ENCODE measurements around the gene KAT6B.
A peak's percentile ranks its signal among the peaks of the same experiment; 100 is the strongest.

KAT6B gene

GRCh38 chr10:75068523-75068922 lies 242.1 kb downstream of the KAT6B start:
- no peak for DNase-seq
- TF ChIP-seq CTCF (IDR thresholded peaks at IDR 0.05; ENCODE audit: low read depth, low read length), result no peak
- H3K4me1 ChIP-seq, result peaks cover 11% of the 10 kb centered on the region
- no peaks in the 10 kb centered on the region for H3K36me3 ChIP-seq
- H3K4me3 ChIP-seq (ENCODE audit: low read depth, low read length), result no peak overlapping the region
- no peaks in the 10 kb centered on the region for H3K9me3 ChIP-seq
- no peaks in the 10 kb centered on the region for H3K27me3 ChIP-seq

GRCh38 chr10:75070476-75070875 lies 244.1 kb downstream of the KAT6B start:
- TF ChIP-seq CTCF (IDR thresholded peaks at IDR 0.05; ENCODE audit: low read depth, low read length), result no peak
- Histone ChIP-seq H3K9me3 (no peaks in the 10 kb centered on the region), H3K36me3 (no peaks in the 10 kb centered on the region), H3K4me1 (peaks cover 11% of the 10 kb centered on the region), H3K4me3 (ENCODE audit: low read depth, low read length) (no peak overlapping the region), H3K27me3 (no peaks in the 10 kb centered on the region)
- no peak for DNase-seq

DNA sequence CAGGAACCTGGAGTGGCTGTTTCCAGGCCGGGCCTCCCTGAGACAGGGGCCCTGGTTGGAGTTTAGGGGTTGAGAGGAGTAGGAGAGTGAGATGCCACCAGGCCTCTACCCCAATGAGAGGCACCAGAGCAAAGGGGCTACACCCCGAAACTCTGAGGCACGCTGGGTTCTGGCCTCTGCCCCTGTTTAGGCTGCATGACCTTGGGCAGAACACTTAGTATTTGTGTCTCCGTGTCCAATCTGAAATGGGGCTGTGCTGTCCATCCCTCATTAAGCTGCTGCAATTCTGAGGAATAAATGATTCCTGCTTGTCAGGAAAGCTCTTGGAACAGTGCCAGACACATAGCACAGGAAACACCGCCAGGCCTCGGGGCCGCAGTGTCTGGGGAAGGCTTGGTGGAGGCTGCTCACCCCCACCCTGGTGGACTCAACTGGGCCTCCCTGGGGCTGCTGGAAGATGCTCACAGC lies 244.6 kb downstream of the KAT6B start:
- peak; percentile 79 for DNase-seq
- H3K27me3 ChIP-seq, result no peaks in the 10 kb centered on the region

DNA sequence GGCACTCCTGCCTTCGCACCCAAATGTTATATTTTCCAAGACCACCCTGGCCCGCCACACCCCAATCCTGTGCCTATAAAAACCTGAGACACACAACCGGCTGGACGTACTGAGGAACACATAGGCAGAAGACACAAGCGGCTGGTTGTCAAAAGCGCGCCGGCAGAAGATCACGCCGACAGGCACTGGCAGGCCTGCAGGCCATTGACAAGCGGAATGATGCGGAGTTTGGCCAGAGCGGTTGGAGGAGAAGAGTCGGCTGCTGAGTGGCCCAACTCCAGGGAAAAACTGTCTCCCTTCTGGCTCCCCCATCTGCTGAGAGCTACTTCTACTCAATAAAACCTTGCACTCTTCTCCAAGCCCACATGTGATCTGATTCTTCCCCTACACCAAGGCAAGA lies 245.4 kb downstream of the KAT6B start:
- H3K9me3 ChIP-seq, result no peaks in the 10 kb centered on the region
- H3K36me3 ChIP-seq, result no peaks in the 10 kb centered on the region
- no peaks in the 10 kb centered on the region for H3K27me3 ChIP-seq
- TF ChIP-seq CTCF (IDR thresholded peaks at IDR 0.05; ENCODE audit: low read depth, low read length), result no peak
- DNase-seq, result no peak
- H3K4me3 ChIP-seq (ENCODE audit: low read depth, low read length), result no peak overlapping the region
- peaks cover 11% of the 10 kb centered on the region for H3K4me1 ChIP-seq

More for the DNA sequence above, 244.6 kb downstream of the KAT6B start:
- H3K4me3 ChIP-seq (ENCODE audit: low read depth, low read length), result no peak overlapping the region
- no peak for TF ChIP-seq CTCF (IDR thresholded peaks at IDR 0.05; ENCODE audit: low read depth, low read length)
- no peaks in the 10 kb centered on the region for H3K36me3 ChIP-seq
- peaks cover 11% of the 10 kb centered on the region for H3K4me1 ChIP-seq
- H3K9me3 ChIP-seq, result no peaks in the 10 kb centered on the region

GRCh38 chr10:75072727-75073126 lies 246.3 kb downstream of the KAT6B start:
- Histone ChIP-seq H3K4me1 (peaks cover 11% of the 10 kb centered on the region), H3K9me3 (no peaks in the 10 kb centered on the region), H3K36me3 (no peaks in the 10 kb centered on the region), H3K27me3 (no peaks in the 10 kb centered on the region), H3K4me3 (ENCODE audit: low read depth, low read length) (no peak overlapping the region)
- TF ChIP-seq CTCF (IDR thresholded peaks at IDR 0.05; ENCODE audit: low read depth, low read length), result no peak
- DNase-seq, result no peak

GRCh38 chr10:75073442-75073841 lies 247.0 kb downstream of the KAT6B start:
- peaks cover 11% of the 10 kb centered on the region for H3K4me1 ChIP-seq
- no peaks in the 10 kb centered on the region for H3K27me3 ChIP-seq
- DNase-seq, result no peak
- no peak for TF ChIP-seq CTCF (IDR thresholded peaks at IDR 0.05; ENCODE audit: low read depth, low read length)
- no peak overlapping the region for H3K4me3 ChIP-seq (ENCODE audit: low read depth, low read length)
- H3K36me3 ChIP-seq, result no peaks in the 10 kb centered on the region
- no peaks in the 10 kb centered on the region for H3K9me3 ChIP-seq

Data from BE2C (cell line).